ENCODE results near the gene ATOSB. TPM values are rescaled to one million over a fixed set of nuclear protein-coding genes. Genes with fewer than 3 reads are reported as not detected.

The ATOSB gene
- total RNA-seq, 1 experiment from 2014 or later, result 16.6 TPM

- no peak for DNase-seq (ENCODE audit: low read depth)
These were observed 60.6 kb downstream of the ATOSB start for GRCh38 chr9:35054871-35055644.

DNA sequence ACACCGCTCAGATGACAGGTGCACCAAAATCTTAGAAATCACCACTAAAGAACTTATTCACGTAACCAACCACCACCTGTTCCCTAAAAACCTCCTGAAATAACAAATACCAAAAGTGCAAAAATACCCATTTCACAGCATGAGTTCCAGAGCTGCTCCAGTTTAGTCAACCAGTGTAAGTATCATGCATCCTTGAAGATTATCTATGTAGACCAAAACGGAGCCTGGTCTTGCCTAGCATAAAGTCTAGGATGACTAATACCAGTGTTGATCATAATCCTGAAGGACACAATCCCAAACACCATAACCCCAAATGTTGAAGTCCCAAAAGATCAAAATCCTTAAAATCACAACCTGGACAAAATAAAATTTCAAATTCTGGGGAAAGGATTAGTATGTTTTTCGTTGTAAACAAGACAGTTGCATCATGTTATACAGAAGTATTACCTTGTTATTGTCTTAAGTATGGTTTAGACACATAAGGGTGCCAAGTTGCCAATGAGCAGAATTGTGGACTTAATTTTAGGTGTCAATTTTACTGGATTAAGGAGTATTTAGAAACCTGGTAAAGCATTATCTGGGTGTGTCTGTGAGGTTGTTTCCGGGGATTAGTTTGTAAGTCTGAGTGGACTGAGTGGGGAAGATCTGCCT lies 61.4 kb downstream of the ATOSB start:
- no peak for DNase-seq (ENCODE audit: low read depth)

Other genes with a start within 250 kb of the ATOSB start
- not detected in 2 replicates for gene PHF24, start 157.6 kb downstream of the ATOSB start, total RNA-seq (2014; rRNA removed; shearing (Covaris generic))
- gene DNAJB5, start 126.1 kb downstream of the ATOSB start, total RNA-seq (2014; rRNA removed; shearing (Covaris generic)), result 14.8 and 19.7 TPM in 2 replicates
- gene VCP, start 43.2 kb downstream of the ATOSB start, total RNA-seq (2014; rRNA removed; shearing (Covaris generic)), result 260 and 306 TPM in 2 replicates
- gene FANCG, start 35.9 kb downstream of the ATOSB start, total RNA-seq (2014; rRNA removed; shearing (Covaris generic)), result 28.2 and 32.6 TPM in 2 replicates
- gene PIGO, start 19.3 kb downstream of the ATOSB start, total RNA-seq (2014; rRNA removed; shearing (Covaris generic)), result 16.6 and 19.1 TPM in 2 replicates
- 136 and 152 TPM in 2 replicates for gene STOML2, start 12.7 kb downstream of the ATOSB start, total RNA-seq (2014; rRNA removed; shearing (Covaris generic))
- 9.6 and 12.8 TPM in 2 replicates for gene UNC13B, start 46.1 kb upstream of the ATOSB start, total RNA-seq (2014; rRNA removed; shearing (Covaris generic))